GM11168 (cell line): ENCODE measurements around the gene NXF2.
"Not testable (repeated sequence)": the region's sequence is repeated elsewhere in the genome, so short reads cannot be mapped to it uniquely, and the experiment has no call there.

Experiments used
- in situ Hi-C: fragments of 300-500 bp; cut with MboI; formaldehyde crosslinking; loops from one replicate; pipeline ENCODE4 v1.12.0; 2022; ENCODE audit warnings: low sequenced_read_pairs; ENCODE audit not compliant: unreplicated experiment

The NXF2 gene, protein sequence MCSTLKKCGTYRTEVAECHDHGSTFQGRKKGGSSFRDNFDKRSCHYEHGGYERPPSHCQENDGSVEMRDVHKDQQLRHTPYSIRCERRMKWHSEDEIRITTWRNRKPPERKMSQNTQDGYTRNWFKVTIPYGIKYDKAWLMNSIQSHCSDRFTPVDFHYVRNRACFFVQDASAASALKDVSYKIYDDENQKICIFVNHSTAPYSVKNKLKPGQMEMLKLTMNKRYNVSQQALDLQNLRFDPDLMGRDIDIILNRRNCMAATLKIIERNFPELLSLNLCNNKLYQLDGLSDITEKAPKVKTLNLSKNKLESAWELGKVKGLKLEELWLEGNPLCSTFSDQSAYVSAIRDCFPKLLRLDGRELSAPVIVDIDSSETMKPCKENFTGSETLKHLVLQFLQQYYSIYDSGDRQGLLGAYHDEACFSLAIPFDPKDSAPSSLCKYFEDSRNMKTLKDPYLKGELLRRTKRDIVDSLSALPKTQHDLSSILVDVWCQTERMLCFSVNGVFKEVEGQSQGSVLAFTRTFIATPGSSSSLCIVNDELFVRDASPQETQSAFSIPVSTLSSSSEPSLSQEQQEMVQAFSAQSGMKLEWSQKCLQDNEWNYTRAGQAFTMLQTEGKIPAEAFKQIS

DNA sequence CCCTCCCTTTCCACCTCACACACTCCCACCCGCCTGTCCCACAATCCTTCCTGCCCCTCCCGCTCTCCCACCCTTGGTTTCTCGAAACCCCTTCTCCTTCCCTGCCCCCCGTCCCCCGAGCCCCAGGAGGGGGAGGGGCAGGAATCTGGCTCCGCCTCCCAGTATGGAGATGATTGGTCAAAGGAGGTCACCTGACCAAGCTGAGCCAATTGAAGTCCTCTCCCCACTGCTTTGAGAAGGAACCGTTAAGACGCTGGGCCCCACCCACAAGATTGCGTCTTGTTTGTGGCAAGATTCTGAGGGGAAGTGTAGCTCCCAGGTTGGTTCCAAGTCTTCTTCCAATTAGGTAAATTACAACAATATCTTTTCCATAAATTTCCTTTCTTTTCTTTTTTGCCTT, at the start of gene NXF2:
NXF2 (plus strand) TSS at position 275 of the 400 bp plus-strand sequence. CDS start 59,912 bp downstream, outside the sequence.
- in situ Hi-C loops, result not testable (repeated sequence)

DNA sequence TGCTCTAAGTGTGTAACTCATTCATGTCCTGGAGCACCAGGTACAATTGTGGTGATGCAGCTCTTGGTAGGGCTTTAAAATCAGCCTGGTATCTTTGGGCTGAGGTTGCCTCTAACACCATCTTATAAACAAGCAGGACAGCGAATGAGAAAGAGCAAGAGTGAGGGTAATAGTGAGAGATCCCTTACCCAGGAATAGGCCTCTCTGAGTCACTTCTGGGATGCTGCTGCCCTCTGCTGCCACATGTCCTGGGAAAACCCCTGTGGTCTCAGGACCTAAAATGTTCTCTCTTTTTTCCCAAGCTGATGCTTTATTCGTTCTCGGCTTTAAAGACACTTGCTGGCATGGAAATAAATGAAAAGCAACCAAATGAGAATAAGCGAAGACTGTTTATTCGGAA, 39.0 kb upstream of the NXF2 start:
- in situ Hi-C loops, result loop anchor here (25.0 kb wide), 1 partner anchor 304 kb away; the partner anchor contains the start of gene TMSB15A

DNA sequence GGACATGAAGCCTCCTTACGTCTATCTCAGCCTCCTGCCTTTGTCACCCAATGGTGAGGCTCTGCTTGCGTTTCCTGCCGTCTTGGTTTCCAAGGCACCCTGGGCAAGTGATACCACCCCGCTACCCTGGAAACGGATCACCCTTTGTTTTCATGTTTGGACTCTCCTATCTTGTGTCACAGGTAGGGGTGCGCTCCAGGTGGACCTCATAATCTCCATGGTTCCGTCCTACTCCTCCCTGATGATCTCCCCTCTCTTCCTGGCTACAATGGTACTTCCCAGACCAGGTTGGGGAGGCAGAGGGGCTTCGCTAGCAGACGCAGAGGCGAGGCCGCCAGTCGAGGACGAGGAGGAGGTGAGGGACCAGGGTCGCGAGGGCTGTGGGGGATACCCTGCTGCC, 32.0 kb upstream of the NXF2 start, which contains the start of gene TCP11X1:
TCP11X1 (plus strand) TSS at position 316 of the 400 bp plus-strand sequence.
- in situ Hi-C loops, result loop anchor here (25.0 kb wide), 1 partner anchor 297 kb away; the partner anchor contains the start of gene TMSB15A

DNA sequence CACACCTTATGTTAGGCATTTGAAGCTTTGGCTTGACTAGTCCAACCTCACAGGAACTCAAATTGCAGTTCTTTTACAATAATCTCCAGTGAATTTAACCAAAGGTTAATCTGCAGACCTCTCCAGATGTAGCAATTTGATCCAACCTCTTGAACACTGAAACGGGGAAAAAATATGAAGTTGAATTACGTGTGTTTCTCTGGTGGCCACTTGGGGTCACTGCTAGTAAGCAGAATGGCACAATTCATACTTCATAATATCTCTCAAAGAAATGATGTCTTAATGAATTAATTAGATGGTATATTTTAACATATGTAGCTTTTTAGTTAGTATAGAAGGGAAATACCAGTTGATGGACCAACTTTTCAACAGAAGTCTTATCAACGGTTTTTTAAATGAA, 30.5 kb upstream of the NXF2 start:
- in situ Hi-C loops, result loop anchor here (25.0 kb wide), 1 partner anchor 296 kb away; the partner anchor contains the start of gene TMSB15A

DNA sequence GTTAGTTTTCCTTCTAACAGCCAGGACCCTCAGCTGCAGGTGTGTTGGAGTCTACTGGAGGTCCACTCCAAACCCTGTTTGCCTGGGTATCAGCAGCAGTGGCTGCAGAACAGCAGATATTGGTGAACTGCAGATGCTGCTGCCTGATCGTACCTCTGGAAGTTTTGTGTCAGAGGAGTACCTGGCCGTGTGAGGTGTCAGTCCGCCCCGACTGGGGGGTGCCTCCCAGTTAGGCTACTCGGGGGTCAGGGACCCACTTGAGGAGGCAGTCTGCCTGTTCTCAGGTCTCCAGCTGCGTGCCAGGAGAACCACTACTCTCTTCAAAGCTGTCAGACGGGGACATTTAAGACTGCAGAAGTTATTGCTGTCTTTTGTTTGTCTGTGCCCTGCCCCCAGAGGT, 11.3 kb upstream of the NXF2 start:
- in situ Hi-C loops, result not testable (repeated sequence)

DNA sequence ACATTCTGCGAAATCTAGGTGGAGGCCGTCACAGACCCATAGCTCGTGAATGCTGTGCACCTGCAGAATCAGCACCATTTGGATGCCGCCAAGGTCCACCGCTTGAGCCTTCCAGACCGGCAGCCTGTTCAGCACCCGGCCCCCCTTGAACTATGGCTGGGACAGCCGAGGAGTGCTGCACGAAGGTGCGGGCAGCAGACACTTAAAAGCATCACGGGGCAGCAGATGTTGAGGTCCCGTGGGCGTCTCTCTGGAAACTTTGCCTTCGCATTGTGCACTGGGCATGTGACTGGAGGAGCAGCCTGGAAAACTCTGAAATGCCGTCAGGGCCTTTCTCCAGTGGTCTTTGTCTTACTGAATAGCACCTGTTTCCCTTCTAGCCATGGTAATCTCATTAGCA, 6.7 kb upstream of the NXF2 start:
- in situ Hi-C loops, result not testable (repeated sequence)

DNA sequence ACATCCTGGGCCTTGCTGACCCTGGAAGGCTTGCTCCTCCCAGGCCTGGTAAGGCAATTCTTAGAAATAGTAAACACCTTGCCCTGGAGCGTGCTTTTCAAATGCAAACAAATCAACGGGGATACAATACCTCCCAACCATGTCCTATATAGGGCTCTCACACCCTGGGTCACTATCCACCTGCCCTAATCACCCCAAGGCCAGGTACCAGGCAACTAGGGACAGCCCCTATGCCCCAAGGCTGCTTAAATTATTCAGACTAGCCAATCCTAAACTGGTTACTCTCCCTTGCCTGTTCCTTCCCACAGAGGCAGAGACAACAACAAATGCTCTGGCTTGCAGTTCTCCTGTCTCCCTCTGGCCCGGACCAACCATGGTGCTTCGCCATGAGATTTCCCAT, 25.3 kb downstream of the NXF2 start:
- in situ Hi-C loops, result not testable (repeated sequence)

DNA sequence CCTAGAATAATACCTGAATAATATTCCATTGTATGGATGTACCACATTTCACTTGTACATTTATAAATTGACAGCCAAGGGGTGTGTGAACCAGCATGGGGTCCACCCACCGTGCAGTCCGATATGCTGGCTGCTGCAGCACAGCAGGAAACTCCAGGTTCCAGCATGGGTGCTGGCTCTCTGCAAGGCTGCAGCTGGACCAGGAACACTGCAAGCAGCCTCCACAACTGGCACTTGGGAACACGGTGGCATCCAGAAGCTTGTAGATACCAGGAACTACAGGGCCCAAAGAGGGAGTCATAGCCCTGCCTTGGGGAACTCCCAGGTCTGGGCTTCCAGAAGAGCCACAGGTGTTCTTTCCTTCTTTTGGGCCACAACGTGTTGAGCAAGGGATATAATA, 91.2 kb downstream of the NXF2 start:
- in situ Hi-C loops, result no loop called here

DNA sequence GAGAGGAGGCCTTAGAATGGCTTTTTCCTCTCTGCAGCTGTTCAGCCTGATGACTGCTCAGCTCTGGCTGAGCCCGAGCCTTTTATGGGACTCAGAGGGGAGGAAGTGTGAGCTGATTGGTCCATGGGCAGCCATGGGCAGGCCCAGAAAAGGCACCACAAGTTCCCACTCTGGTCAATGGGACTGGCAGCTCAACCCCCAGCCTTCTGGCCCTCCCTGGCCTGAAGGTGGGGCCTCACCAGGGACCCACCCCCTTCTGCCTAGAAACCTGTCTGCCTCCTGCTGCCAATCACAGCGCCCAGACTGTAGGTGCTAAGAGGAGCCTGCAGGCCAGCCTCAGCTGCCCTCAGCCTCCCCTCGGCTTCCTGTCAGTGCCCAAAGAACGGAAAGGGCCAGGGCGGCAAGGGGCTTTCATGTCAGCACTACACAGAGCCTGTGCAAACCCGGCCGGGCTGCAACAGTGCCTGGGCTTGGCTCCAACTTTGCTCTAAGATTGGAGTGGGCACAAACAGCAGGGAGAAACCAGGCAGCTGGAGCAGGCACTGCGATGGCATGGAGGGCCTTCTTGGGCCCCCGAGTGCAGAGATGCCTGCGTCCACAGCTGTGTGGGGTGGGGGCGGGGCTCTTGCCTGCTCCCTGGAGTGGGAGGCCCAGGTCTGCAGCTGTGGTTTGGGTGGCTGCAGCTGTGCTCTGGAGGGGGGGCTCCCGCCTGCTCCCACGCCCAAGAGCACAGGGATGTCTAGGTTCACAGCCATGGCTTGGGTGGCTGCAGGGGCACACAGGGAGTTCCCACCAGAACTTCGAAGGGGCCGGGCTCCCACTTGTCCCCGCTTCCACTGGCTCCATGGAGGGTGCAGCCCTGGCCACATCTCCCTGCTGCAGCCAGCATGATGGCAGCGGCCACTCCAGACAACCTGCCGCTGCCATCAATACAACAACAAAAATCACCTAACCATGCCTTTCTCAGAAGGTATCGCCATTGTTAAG, 92.6 kb downstream of the NXF2 start:
- in situ Hi-C loops, result no loop called here

DNA sequence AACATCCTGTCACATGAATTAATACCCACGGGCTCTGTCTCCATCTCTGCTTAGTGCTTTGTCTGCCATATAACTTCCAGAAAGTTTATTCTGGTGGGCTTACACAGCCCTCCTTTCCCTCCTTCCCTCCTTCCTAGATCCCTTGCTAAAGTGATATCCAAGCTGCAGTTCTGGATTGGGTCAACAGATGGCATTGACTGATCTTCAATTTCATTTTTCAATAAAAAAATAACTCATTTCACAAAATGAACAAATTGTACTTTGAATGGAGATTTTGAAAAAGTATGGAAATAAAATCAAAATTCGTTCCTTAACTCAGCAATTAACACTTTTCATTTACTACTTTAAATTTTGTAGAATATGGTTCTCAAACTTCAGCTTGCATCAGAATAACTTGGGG, 94.9 kb downstream of the NXF2 start:
- in situ Hi-C loops, result no loop called here

DNA sequence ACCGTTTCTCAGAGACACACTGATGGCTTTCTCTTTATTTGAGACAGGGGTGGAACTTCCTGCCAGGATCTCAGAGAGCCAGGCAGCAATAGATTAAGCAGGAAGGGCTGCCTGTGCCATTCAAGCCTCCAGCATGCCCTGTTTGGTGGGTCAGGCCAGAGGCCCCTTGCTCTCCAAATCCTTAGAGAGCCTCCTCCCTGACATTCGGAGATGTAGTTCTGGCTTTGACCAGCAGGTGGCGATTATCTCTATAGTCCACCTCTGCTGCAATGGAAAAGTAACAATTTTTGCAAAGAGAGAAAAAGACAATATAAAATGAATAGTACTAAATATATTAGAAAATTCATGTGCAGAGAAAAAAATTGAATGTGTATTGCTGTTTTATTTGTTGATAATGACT, 98.9 kb downstream of the NXF2 start:
- in situ Hi-C loops, result no loop called here
